HEK293T (cell line): ENCODE data around the gene ANO3.

ENCODE experiments used
- ARNT ChIP-seq: fragments of 450-650 bp; IDR thresholded peaks from 2 replicates; pipeline ENCODE4 v1.6.1; 2017; ENCODE audit warnings: mild to moderate bottlenecking
- BHLHE40 ChIP-seq: fragments of 450-650 bp; IDR thresholded peaks from 2 replicates; pipeline ENCODE4 v1.6.1; 2016; ENCODE audit warnings: mild to moderate bottlenecking, moderate library complexity, borderline replicate concordance
- FOXA1 ChIP-seq: fragments of 450-650 bp; IDR thresholded peaks from 2 replicates; pipeline ENCODE4 v1.6.1; 2016; ENCODE audit warnings: mild to moderate bottlenecking
- FOXM1 ChIP-seq: fragments of 450-650 bp; IDR thresholded peaks from 2 replicates; pipeline ENCODE4 v1.6.1; 2017; ENCODE audit warnings: mild to moderate bottlenecking, borderline replicate concordance
- HDGF ChIP-seq: fragments of 450-650 bp; IDR thresholded peaks from 2 replicates; pipeline ENCODE4 v1.6.1; 2017; ENCODE audit warnings: antibody characterized with exemption, borderline replicate concordance
- PKNOX1 ChIP-seq: fragments of 450-650 bp; IDR thresholded peaks from 2 replicates; pipeline ENCODE4 v1.6.1; 2016
- SP1 ChIP-seq: fragments of 450-650 bp; IDR thresholded peaks from 2 replicates; pipeline ENCODE4 v1.6.1; 2017
- TARDBP ChIP-seq: fragments of 450-650 bp; IDR thresholded peaks from 2 replicates; pipeline ENCODE4 v1.6.1; 2016
- ZNF384 ChIP-seq: fragments of 450-650 bp; IDR thresholded peaks from 2 replicates; pipeline ENCODE4 v1.6.1; 2016

GRCh38 chr11:26700574-26701235 is 368.8 kb downstream of the ANO3 start:
- TF ChIP-seq BHLHE40 (no peak), HDGF (no peak), SP1 (no peak), TARDBP (no peak), ARNT (no peak), FOXM1 (no peak), ZNF384 (no peak), PKNOX1 (no peak), FOXA1 (no peak)
